GM12873 (cell line): Measurements from ENCODE around the gene BIN2.
A peak's percentile ranks its signal among the peaks of the same experiment; 100 is the strongest.

Source experiments
- CTCF ChIP-seq: IDR thresholded peaks from 2 replicates; pipeline ENCODE4 v1.5.1; 2012; ENCODE audit warnings: low read depth, mild to moderate bottlenecking, moderate library complexity, low read length, control low read depth; ENCODE audit not compliant: insufficient read depth; ENCODE audit errors: missing control alignments

The BIN2 gene

GRCh38 chr12:51343201-51343600 is 19.2 kb upstream of the BIN2 start:
- TF ChIP-seq CTCF = no peak

- TF ChIP-seq CTCF = no peak
These were observed 18.4 kb upstream of the BIN2 start for GRCh38 chr12:51342416-51342815.

- TF ChIP-seq CTCF = peak; percentile 99
These were observed 17.5 kb upstream of the BIN2 start for GRCh38 chr12:51341251-51342007.

- no peak for TF ChIP-seq CTCF
These were observed 15.8 kb upstream of the BIN2 start for GRCh38 chr12:51339750-51340149.

- no peak for TF ChIP-seq CTCF
These were observed 12.0 kb upstream of the BIN2 start for GRCh38 chr12:51335931-51336330.

- no peak for TF ChIP-seq CTCF
These were observed 10.8 kb upstream of the BIN2 start for GRCh38 chr12:51334764-51335163.

GRCh38 chr12:51333536-51333935 is 9.6 kb upstream of the BIN2 start:
- no peak for TF ChIP-seq CTCF
